SH-SY5Y (cell line): ENCODE measurements around the gene ABCC9.

ENCODE experiments used
- GATA2 ChIP-seq: IDR thresholded peaks from 2 replicates; pipeline ENCODE4 v1.6.1; 2011; ENCODE audit warnings: mild to moderate bottlenecking, low read depth, low read length
- GATA3 ChIP-seq: IDR thresholded peaks from 2 replicates; pipeline ENCODE4 v1.6.1; 2011; ENCODE audit warnings: low read depth, mild to moderate bottlenecking, low read length, moderate library complexity

DNA sequence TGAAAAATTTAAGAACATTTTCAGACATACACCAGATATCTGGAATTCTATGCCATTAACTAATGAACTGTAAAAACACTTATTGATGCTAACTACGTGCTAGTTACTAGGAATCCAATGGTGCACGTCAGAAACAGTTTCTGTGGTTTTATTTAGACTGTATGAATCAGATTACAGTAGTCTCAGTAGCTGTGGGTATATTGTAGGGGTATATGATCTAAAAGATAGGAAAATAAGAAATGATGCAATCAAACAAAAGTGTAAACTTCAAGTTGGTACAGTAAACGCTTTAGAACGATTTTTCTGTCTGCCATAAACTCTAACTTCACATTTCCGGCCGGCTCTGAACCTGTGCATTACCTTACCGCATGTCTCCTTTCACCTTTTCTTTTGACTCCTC, 2.3 kb downstream of the ABCC9 start:
- TF ChIP-seq GATA2 (no peak), GATA3 (no peak)
